Activated T-cell treated with anti-CD3 and anti-CD28 coated beads, Interleukin-2, amount 50 U/mL, for 48 hours (primary cell): ENCODE results near the gene EVC2.

ENCODE experiments used
- DNase-seq, 2 experiments: peaks; one replicate each; pipeline ENCODE4 v3.0.0-alpha.2; 2020

EVC2 gene

DNA sequence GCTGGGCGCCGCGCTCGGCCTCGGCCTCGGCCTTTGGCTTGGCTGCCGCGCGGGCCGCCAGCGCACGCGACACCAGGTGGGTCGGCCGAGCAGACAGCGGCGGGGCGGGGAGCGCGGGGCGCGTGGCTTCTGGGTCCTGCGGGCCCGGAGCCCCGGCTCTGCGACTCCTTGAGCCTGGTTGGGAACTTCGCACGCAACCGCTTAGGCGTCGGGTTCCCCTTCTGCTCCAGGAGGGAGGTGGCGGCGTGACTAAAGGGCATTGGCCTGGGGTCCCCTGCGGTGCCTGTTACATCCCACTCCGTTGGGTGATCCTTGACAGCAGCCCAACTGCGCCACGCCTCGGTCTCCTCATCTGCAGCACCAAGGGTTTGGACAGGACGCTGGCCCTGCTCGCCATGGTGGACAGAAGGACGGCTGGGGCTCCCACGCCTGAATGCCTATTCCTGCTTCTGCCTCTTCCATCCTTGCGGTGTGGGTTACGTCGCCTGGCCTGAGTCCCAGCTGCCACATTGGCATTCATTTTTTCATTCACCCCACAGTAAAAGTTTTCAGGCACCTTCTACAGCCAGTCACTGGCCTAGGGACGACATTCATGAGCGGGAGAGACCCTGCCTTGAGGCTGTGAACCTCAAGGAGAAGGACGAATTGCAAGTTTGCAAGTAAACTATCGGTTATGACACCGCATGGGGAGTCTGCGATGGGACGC lies 3.3 kb upstream of the EVC2 start:
- DNase-seq: peak in 1 of 2 experiments; percentile 20

DNA sequence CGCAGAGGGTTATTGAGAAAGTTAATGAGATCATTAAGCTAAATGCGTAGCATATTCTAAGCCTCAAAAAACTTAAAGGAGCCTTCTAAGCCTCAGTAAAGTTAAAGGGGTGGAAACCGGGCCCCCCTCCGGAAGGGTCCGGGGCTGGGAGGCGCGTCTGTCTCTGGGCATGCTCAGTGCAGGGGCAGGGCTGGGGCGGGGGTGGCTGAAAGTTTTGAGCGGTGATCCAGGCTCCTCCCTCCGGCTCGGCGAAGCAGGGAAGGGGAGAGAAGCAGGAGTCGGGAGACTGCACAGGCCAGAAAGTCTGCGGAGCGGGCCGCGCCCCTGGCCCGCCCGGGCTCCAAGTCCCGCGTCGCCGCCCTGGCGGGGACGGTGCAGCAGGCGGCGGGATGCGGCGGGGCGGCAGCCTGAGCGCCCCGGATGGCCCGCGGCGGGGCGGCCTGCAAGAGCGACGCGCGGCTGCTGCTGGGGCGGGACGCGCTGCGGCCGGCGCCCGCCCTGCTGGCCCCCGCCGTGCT lies 2.7 kb upstream of the EVC2 start, which contains the start of gene EVC:
TSS of gene EVC (plus strand) at position 241 of the 518 bp plus-strand sequence. CDS start at position 421, 180 bp downstream.
- DNase-seq: peak; percentile 31 to 43

DNA sequence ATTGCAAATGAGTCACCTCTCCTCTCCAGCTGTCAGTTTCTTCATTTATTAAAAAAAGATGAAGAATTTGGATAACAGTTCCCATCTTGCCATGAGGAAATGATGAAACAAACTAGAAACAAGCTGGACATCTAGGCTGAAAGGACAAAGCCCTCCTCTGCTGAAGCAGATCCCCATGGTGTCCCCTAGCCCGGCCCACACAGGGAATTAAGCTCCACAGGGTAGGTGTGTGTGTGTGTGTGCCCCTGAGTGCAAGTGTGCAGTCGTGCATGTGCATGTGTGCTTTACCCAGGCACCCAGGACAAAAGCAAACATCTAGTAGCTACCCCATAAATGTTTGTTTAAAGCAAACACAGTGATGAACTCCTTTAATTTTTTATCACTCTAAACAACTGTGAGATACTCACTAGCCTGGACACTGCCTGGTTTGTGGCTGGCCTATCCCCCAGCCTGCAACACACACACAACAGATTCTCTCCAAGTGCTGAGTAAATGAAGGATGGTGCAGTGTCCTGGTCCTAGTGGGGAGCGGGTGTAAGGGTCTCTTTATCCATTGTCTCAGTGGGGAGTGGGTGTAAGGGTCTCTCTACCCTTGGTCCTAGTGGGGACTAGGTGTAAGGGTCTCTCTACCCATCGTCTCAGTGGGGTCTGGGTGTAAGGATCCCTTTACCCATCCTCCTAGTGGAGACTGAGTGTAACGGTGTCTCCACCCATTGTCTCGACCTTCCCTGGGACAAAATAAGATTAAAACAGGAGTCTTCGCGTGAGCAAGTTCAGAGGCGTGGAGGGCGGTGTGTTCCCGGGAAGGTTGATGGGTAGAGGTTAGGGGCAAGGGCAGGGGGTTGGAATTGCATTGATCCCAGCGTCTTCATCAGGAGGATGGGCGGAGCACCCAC lies 2.0 kb upstream of the EVC2 start:
- DNase-seq: no peak

DNA sequence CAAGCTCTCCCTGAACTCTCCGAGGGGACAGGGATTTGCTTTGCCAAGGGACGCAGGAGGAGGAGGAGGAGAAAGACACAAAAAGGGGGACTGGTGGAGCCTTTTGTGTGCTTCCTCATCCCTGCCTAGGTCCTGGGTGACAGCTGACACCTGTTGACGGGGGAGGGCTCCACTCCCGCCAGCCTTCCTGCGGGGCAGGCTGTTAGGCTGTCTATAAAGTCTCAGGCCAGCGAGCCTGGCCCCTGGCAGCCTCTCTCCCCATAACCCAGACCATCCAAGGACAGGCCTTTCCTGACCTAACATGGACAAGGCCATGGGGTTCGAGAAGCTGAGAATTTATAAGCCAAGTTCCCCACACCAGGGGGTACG lies 832 bp upstream of the EVC2 start:
- DNase-seq: no peak

DNA sequence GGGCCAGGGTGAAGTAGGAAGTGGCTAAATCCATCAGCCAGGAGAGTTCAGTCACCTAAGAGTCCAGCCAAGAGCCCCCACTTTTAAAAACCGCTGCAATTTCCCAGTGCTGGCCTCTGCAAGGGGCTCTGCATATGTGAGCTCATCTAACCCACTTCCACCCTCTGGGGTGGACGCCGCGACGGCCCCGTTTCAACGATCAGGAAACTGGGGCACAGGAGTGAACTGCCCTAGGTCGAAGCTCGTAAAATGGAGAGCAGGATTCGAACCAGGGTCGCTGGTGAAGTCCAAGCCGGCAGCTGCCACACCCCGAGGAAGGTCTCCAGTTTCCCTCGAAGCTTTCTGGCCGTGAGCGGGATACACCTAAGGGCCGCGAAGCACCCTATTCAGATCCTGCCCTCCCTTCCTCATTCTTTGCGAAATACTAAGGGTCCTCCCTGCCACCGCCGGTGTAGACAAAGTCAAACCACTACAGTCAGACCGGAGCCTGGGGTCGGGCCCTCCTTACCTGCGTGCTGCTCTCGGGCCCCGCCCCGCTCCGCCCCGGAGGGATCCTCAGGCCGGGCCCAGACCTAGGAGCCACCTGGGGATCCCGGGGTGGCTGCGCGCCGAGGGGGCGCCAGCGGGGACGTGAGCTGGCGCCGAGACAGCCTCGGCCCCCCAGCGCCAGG lies 446 bp downstream of the EVC2 start:
- no peak for DNase-seq

DNA sequence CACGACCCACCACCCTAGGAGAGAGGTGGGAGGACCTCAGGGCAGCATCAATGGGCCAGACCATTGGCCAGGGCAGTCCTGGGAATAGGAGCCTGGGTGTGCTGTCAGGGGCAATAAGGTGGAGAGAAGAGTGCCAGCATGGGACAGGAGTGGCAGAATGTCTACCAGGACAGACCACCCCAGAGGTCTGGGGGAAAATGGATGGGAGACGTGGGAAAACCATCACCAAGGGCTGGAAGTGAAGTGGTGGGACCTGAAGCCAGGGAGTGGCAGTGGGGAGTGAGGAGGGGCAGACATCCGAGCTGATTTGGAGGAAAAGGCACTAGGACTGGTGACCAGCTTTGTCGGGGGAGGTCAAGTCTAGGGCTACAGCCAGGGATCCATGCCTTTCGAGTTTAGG lies 993 bp downstream of the EVC2 start:
- DNase-seq: no peak

DNA sequence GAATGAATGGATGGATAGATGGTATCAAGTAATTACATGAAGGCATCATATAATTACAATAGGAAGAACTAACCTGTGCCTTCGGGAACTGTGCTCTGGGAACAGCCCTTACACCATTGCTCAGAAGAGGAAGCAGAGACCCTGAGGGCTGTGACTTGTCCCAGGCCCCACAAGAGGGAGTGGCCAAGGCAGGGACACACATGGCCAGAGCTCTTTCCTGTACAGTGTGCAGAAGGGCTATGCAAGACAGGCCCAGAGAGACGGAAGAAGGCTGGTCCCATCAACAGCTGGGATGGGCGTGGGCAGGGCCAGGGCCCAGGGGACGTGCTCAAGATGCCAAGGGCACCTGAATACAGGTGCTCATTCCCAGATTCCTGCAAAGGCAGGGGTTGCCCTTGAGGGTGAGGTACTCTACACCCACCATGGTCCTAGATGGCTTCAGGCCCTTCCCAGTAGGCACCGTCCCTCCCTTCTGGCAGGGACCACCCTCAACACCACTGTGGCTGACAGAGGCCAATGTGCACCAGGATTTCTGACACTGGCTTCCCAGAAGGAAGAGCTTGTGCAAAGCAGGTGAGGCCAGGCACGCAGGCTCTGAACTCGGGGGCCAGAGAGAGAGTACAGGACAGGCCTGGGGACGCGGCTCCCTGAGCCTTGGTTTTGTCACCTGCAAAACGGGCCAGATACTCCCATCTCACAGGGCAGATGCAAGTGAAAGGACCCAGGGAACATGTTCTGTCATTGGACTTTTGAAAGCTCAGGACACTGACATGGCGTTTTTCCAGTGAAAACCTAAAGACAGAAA lies 1.7 kb downstream of the EVC2 start:
- no peak for DNase-seq

DNA sequence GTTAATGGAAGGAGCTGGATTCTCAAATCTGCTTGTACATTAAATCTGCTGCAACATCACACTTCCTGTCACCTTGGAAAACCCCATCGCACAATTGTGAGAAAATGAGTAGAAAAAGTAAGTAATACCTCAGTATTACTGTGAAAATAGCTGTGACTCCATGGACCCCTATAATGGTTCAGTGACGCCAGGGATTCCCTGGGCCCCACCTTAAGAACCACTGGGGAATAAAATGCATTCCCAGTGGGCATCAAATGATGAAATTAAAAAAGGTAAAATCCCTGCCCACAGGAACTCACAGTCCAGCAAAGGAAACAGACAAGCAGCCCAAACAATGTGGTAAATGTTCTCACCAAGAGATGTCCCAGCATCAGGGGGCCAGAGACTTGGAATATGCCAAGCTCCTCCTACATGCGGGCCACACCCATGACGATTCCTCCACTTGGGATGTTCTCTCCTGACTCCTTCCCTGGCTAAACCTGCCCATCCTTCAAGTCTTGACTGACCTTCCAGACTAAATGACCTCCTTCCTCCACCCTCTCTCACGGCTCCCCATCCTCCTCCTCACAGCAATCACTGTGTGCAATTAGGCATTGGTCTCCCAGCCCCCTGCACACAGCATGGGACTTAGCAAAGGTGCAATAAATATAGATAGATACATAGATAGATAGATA lies 2.6 kb downstream of the EVC2 start:
- DNase-seq: no peak

DNA sequence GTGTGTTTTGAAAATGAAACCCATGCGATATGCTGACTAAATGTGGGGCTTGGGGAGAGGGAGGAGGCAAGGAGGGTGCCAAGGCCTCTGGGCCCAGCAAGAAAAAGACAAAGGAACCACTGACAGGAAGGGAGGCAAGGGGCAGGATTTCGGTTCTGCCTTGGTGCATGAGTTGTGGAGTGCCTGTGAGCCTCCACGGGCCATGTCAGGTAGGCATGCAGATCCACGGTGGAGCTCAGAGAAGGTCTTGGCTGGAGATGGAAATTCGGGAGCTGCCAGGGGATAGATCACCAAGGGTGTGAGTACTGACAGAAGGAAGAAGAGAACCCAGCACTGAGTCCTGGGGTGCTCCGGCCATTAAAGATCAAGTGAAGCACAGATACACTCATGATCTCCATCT lies 4.1 kb downstream of the EVC2 start:
- DNase-seq: no peak

DNA sequence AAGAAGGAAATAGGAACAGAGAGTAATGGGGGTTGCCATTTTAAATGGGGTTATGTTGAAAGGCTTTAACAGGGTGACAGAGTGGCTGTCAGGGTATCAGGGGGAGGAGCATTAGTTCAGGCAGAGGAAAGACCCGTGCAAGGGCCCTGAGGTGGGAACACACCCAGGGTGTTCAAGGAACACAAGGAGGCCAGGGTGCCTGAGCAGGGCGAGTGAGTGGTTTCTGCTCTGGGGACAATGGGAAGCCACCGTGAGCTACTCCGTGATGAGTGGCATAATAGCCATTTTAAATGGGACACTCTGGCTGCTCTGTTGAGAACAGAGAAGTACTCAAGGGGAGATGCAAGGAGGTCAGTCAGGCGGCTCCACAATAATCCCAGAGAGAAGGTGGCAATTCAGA lies 4.5 kb downstream of the EVC2 start:
- no peak for DNase-seq

DNA sequence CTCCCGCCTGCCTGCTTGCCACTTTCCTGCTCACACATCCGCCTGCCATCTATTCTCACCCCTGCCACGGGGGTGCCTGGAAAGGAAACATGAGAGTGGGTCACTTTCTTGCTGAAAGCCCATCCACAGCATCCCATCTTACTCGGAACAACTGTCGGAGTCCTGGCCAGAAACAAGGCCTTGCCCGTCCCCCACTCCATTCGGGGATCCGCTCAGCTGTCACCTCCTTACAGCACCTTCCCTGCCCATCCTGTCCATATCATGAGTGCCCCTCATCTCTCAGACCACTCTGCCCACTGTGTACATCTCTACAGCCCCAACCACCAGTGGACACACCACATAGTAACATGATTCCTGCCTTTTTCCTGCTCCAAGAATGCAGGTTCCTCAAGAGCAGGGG lies 6.4 kb downstream of the EVC2 start:
- no peak for DNase-seq

DNA sequence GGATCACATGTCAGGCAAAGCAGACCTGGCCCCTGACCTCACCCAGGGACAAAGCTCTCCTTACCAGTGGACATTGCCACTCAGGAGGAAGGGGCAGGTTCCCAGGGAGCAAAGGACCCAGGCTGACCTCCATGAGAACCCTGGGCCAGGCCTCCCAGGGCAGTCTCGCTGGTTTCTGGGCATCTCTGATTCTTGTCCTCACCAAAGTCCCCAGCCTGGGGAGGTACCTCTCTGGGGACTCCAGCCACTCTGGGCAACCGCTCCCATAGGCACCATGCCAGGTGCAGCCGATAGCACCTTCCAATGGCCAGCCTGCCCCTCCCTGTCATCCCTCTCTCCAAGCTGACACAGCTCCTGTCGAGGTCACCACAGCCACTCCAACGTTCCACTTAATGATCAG lies 7.9 kb downstream of the EVC2 start:
- no peak for DNase-seq

DNA sequence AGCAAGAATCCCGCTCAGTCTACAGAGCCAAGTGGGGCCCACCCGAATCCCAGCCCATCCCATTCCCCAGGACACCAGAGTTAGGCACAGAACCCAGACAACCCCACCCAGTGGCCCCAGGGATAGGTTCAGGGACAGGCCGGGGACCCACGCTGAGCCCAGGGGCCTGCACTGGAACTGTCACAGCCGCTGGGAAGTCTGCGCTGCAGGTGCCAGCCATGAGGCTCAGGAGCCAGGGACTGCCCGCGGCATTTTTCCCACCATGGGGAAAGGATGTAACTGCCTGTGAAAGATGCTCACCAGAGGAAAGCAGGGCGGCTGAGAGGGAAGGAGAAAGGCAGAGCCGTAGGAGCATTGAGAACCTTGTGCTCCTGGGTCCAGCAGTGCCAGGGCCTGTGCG lies 12.0 kb downstream of the EVC2 start:
- DNase-seq: no peak

DNA sequence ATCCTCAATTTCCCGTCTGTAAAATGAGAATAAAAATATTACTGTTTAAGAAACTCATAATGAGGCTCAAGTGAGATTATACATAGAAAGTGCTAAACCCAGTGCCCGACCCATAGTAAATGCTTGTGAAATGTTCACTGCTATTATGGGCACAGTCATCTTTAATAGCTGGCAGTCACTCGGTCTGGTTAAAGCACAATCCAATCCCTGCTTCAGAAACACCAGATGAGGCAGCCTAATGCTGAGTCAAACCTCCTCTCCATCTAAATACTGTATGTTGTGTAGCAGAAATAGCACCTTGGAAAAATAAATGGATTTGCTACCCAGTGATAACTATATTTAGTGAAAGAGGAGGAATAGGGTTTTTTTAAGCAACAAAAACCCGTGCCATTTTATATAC lies 14.5 kb downstream of the EVC2 start:
- no peak for DNase-seq

DNA sequence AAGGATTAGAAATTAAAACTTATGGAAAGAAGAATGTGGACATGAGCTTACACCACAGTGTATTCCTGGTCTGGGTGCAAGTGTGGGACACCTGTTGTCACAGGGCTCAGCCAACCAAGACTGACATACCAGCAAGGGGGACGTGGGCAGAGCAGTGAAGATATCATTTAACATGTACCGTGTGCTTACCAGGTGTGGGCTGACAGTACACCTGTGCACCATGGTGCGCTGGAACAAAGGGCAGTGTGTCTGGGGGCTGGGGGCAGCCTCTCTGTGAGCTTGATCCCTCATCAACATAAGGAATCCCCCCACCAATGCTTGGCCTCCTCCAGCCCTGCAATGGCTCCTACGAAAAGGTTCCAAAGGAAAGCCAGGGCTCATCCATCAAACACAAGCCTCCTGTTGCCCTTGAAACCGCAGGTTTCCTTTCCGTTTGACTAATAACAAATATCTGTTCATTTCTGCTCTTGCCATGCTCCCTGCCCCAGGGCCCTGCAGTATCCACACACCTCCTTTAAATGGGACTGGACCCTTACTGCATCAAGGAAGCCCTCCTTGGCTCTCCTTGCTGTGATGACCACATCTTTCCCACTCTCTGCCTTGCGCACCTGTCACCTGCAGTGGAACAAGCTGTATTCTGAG lies 16.7 kb downstream of the EVC2 start:
- no peak for DNase-seq

DNA sequence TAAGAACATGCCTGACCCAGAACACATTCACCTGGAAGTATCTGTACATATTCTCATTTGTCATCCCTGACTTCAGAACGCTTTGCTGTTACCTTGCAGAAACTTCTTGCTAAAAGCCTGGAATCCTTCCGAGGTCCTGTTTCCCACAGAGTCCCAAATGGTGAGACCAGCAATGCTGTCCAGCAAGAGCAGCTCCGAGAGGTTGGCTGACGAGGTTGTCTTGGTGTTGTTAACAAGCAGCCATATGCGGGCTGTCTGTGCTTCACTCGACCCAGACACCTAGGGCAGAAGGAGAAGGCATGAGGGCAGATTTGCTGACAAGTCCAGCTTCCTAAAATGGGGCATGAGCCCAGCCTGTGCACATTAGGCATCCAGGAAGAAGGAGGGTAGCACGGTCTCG lies 19.3 kb downstream of the EVC2 start:
- no peak for DNase-seq

DNA sequence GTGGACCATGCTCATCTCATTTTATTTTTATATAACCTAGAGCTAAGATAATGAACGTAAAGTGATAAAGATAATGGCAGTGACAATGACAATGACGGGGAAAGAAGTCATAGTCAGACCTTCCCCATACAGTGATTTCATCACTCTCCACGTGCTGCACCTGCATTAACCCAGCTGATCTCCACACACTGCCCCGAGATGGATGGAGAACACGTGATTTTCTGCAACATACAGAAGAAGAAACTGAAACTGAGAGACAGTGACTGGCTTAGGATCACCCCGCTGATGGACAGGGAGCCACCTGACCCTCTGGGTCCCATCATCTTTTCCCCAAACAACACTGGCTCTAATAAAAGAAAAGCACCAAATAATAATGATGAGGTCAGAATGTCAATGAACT lies 22.0 kb downstream of the EVC2 start:
- DNase-seq: no peak

DNA sequence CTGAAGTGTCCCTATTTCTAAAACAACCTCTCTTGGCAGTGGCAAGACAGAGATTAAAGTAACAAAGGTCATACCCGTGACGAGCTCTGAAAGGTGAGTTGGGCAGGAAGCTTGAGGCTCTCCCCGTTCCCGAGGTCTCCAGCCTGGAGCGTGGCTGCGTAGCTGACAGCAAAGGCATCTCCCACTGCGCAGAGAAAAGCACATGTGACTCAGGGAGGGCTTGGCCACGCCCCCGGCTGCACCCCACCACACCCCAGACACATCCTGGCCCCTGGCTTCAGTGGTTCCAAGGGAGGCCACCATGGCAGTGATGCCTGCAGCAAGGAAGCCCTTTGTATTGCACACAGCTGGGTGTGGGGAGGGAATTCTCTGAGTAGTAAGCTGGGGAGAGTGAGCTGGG lies 23.1 kb downstream of the EVC2 start:
- no peak for DNase-seq

DNA sequence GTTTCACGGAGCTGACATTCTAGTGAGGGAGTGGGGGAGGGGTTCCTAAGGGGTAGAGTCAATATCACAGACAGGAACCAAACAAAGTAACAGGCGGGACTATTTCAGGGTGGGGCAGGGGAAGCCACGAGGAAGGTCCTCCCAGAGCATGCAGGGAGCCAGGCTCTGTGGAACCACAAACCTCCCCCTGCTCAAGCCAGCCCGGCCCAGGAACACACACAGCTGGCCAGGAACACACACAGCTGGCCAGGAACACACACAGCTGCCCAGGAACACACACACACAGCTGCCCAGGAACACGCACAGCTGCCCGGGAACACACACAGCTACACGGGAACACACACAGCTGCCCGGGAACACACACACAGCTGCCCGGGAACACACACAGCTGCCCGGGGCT lies 24.8 kb downstream of the EVC2 start:
- no peak for DNase-seq

DNA sequence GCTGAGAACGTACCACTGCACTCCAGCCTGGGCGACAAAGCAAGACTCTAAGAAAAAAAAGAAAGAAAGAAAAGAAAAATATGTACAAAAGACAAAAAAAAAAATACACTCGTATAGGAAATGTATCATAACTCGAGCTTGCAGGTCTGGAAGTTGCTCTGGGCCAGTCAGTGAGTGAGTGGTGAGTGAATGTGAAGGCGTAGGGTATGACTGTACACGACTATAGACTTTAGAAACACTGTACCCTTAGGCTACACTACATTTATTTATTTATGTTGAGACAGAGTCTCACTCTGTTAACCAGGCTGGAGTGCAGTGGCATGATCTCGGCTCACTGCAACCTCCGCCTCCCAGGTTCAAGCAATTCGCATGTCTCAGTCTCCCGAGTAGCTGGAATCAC lies 29.4 kb downstream of the EVC2 start:
- DNase-seq: no peak

DNA sequence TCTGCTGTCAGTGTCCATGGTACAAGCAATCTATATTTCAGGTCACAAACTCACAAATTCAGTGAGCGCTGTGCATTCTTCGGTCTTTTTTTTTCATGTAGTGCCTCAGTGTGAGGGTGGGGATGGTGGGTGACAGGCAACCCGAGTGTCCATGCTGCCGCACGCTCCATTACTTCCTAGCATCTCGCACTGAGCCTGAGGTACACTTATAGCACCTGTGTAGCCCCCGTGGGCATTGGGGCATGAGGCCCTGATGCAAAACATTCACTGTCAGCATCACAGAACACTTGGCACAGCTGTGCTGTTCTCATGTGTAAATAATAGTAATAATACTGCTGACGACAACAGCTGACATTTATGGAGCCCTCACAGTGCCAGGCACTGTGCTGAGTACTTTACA lies 31.6 kb downstream of the EVC2 start:
- DNase-seq: no peak

DNA sequence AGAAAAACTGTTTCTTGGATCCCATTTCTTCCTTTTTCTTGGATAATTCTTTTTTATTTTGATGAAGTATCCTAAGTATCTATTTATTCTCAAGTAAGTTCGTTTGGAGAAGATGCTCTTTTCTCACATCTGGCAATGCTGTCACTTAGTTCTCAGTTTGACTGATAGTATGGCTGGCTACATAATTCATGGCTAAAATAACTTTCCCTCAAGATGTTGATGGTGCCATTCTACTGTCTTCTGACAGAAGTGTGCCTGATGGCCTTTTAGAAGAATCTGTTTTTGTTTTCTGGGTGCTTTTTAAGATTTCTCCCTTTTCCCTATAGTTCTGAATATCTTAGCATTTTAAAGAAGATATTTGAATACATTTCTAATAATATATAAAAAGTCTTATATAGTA lies 41.6 kb downstream of the EVC2 start:
- DNase-seq: no peak
